Heart left ventricle (tissue), 16 donors: ENCODE results near the gene INSM2. TPM values are rescaled to one million over a fixed set of nuclear protein-coding genes. Genes with fewer than 3 reads are reported as not detected.

Experiments
- ATAC-seq, 4 donors: fragments of 200-7000 bp; cut with Tn5 transposase; one replicate each; pipeline ENCODE4 v1.9.1; 2020 to 2022; ENCODE audit warnings: moderate library complexity in 4 of 4, mild to moderate bottlenecking in 3 of 4, moderate number of reproducible peaks in 1 of 4
- DNase-seq, 5 donors: peaks; one replicate each; pipeline ENCODE4 v3.0.0-alpha.2; 2020
- H3K27ac ChIP-seq, 12 donors: fragments of 200-600 bp; sonication (generic) in 4 of 12; one replicate each; pipeline versions ENCODE4 v1.5.0 to v1.8.0; 2016 to 2022; ENCODE audit warnings: mild to moderate bottlenecking in 2 of 12
- H3K27me3 ChIP-seq, 9 donors: fragments of 200-600 bp; sonication (generic) in 2 of 9; one replicate each; pipeline versions ENCODE4 v1.5.1 to v1.8.0; 2016 to 2022; ENCODE audit warnings: mild to moderate bottlenecking in 3 of 9
- H3K36me3 ChIP-seq, 9 donors: fragments of 200-600 bp; sonication (generic) in 2 of 9; one replicate each; pipeline versions ENCODE4 v1.5.0 to v1.8.0; 2018 to 2022; ENCODE audit warnings: mild to moderate bottlenecking in 2 of 9
- H3K4me1 ChIP-seq, 12 donors: fragments of 200-600 bp; sonication (generic) in 4 of 12; one replicate each; pipeline versions ENCODE4 v1.5.0 to v1.8.0; 2016 to 2022; ENCODE audit warnings: mild to moderate bottlenecking in 3 of 12
- H3K4me3 ChIP-seq, 12 donors: fragments of 200-600 bp; sonication (generic) in 4 of 12; one replicate each; pipeline versions ENCODE4 v1.5.0 to v1.8.0; 2017 to 2022; ENCODE audit warnings: mild to moderate bottlenecking in 9 of 12, moderate library complexity in 4 of 12
- H3K9me3 ChIP-seq, 12 donors: fragments of 200-600 bp; sonication (generic) in 4 of 12; one replicate each; pipeline versions ENCODE4 v1.5.0 to v1.8.0; 2016 to 2022; ENCODE audit warnings: mild to moderate bottlenecking in 1 of 12
- CTCF ChIP-seq, 12 donors: fragments of 200-600 bp; sonication (generic) in 4 of 12; IDR thresholded peaks; one replicate each; pipeline versions ENCODE4 v1.5.0 to v1.8.0; 2018 to 2022; ENCODE audit warnings: antibody characterized with exemption in 12 of 12, mild to moderate bottlenecking in 5 of 12
- POLR2A ChIP-seq, 2 donors: fragments of 450-650 bp; IDR thresholded peaks; one replicate each; pipeline ENCODE4 v1.6.1; 2017; ENCODE audit warnings: antibody characterized with exemption in 2 of 2, mild to moderate bottlenecking in 2 of 2, moderate library complexity in 2 of 2
- WGBS, 4 donors: extraction: QIAGEN DNeasy Blood & Tissue Kit in 2 of 4; methylation state at CpG; one replicate each; pipeline versions ENCODE4 v1.1.5 to v1.1.7; 2013 to 2018; 5-methylcytosine and 5-hydroxymethylcytosine counted together
- intact Hi-C, 10 donors: fragments of 100-400 bp; cut with DNase I; formaldehyde crosslinking; loops; one replicate each; pipeline versions ENCODE4 v1.11.1 to v1.14.2; 2022
- polyA plus RNA-seq, 2 donors: library from polyadenylated mRNA; stranded (reverse); fragments of 200-250 nt; gene quantifications; one replicate each; pipeline ENCODE4 v1.2.3, GENCODE V29; 2013
- total RNA-seq, 9 donors: library from RNA; depleted of rRNA in 2 of 9; stranded (reverse); fragments of >200 nt in 2 of 9; fragmentation: NEBNext Ultra II Directional in 3 of 9; extraction: Animal tissue kit (Norgen Biotek cat#: 25700) in 3 of 9; gene quantifications; one replicate each; pipeline versions ENCODE4 v1.1.0 to v1.2.4, GENCODE V29; 2016 to 2023
- donor health status: ischemic (EF 13 %, LVEDD 7.1; RV severe dilation, severe dysfunction).
- donor health status: healthy with polysubstance abuse.
- donor health status: DM: no; HTN: yes; CAD: no.
- donor health status: DM: no; HTN: no; CAD: no.
- donor health status: ischemic (EF 25% LVEDD 6.9; RV normal size, moderate dysfunction).
- donor health status: ischemic (EF 25% LVEDD 5.7; RV mildly dilated, moderate dysfunction).
- donor health status: healthy.
- donor health status: DM: yes; HTN: yes; CAD: no.
- donor health status: ischemic (EF 35%, LVEDD 5.7; RV mildly dilated, moderate dysfunction).
- donor health status: nonischemic (EF 11% LVEDD 7.7; RV severe dilation, severe dysfunction).
- donor health status: DM: yes; HTN: yes; CAD: no.
- donor health status: PGD.
- donor health status: ischemic (EF 29% LVEDD 5.4; RV normal size, mild dysfunction).
- donor health status: nonischemic (EF 23%, LVEDD 6.1; RV moderate dilation, normal function).

The INSM2 gene
- total and polyA plus RNA-seq, 11 donors = not detected

DNA sequence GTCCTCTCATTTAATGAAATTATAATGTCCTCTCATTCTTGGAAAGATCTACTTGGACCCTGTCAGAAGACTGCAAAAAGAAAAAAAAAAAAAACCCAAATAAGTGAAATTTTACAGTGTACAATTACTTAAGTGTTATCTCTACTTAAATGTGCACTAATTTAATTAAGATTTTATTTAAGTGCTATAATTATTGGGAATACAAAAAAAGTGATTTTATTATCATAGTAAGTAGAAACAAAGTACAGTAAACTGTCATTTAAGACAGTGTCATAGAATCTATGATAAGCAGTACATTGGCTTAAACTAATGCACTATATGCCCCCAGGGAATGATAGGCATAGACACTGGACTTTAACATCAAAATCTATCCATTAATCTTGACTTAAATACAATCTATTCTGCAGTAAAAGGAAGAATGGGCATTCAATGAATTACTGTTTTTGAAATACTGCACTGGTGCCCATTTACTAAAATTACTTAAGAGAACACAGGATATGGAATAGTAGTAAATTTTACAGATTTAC, 23.3 kb downstream of the INSM2 start:
- DNase-seq = no peak
- Histone ChIP-seq H3K9me3 (no peaks in the 10 kb centered on the region), H3K4me3 (no peak overlapping the region), H3K27me3 (no peaks in the 10 kb centered on the region), H3K4me1 (peaks cover 0 to 15% (median 1%) of the 10 kb centered on the region in 12 donors), H3K27ac (no peak overlapping the region), H3K36me3 (no peaks in the 10 kb centered on the region)
- TF ChIP-seq CTCF (IDR thresholded peaks at IDR 0.05) (no peak), POLR2A (IDR thresholded peaks at IDR 0.05) (no peak)
- intact Hi-C loops = no loop called here
- no peak for ATAC-seq

- intact Hi-C loops = no loop called here
- DNase-seq (no peak), ATAC-seq (no peak)
- 52 to 68% (median 61%) methylated on average over 2 of the region's 2 CpGs for WGBS, 4 donors
- peaks cover 0 to 4% (median 0%) of the 10 kb centered on the region in 9 donors for H3K36me3 ChIP-seq
- H3K27me3 ChIP-seq = no peaks in the 10 kb centered on the region
- no peak overlapping the region for H3K27ac ChIP-seq
- TF ChIP-seq POLR2A (IDR thresholded peaks at IDR 0.05) = no peak
- no peak for TF ChIP-seq CTCF (IDR thresholded peaks at IDR 0.05)
- H3K9me3 ChIP-seq = no peaks in the 10 kb centered on the region
- H3K4me1 ChIP-seq = peaks cover 0 to 12% (median 1%) of the 10 kb centered on the region in 12 donors
- no peak overlapping the region for H3K4me3 ChIP-seq
These were observed 24.7 kb downstream of the INSM2 start for GRCh38 chr14:35558680-35559079.

DNA sequence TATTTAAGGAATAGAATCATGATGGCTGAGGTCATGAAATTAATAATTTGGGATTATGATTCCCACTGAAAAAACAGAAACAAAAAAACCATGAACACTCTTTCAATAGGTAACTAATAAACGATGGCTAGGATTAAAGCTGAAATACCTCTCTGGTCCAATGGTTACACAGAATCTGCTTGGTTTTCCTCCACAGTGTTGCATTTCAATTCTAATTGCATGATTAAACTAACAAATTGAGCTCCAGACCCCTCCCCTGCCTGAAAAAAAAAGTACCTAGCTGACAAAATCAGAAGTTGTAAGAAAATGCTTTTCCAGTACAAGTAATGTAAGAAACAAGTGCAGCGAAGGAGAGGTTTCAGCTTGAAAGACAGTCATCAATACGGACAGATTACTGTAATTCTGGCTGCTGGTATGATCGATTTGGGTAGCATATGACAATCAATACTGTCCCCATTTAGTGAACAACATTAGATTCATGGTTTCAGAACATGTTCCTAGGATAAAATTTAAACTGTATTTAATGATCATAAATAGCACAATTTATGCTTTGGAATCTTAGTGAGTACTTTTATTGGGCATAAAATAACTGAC, 32.0 kb downstream of the INSM2 start:
- no peaks in the 10 kb centered on the region for H3K9me3 ChIP-seq
- TF ChIP-seq CTCF (IDR thresholded peaks at IDR 0.05) (no peak), POLR2A (IDR thresholded peaks at IDR 0.05) (no peak)
- DNase-seq (no peak), ATAC-seq (no peak)
- intact Hi-C loops = no loop called here
- H3K36me3 ChIP-seq = peaks cover 0 to 48% (median 4%) of the 10 kb centered on the region in 9 donors
- no peak overlapping the region for H3K27ac ChIP-seq
- H3K4me3 ChIP-seq = no peak overlapping the region
- no peaks in the 10 kb centered on the region for H3K27me3 ChIP-seq
- WGBS, 4 donors = 94 to 98% (median 96%) methylated on average over 4 of the region's 4 CpGs
- no peaks in the 10 kb centered on the region for H3K4me1 ChIP-seq

- H3K27ac ChIP-seq = no peak overlapping the region
- H3K36me3 ChIP-seq = peaks cover 0 to 51% (median 4%) of the 10 kb centered on the region in 9 donors
- 94 to 98% (median 97%) methylated on average over 8 of the region's 8 CpGs for WGBS, 4 donors
- H3K9me3 ChIP-seq = no peaks in the 10 kb centered on the region
- peaks cover 0 to 5% (median 0%) of the 10 kb centered on the region in 12 donors for H3K4me1 ChIP-seq
- DNase-seq (no peak), ATAC-seq (no peak)
- intact Hi-C loops = no loop called here
- no peak overlapping the region for H3K4me3 ChIP-seq
- TF ChIP-seq POLR2A (IDR thresholded peaks at IDR 0.05) (no peak), CTCF (IDR thresholded peaks at IDR 0.05) (no peak)
- H3K27me3 ChIP-seq = no peaks in the 10 kb centered on the region
These were observed 37.6 kb downstream of the INSM2 start for GRCh38 chr14:35571598-35571997.
